GM23338 (cell line): ENCODE data around the gene DNAJC1. TPM values are rescaled to one million over a fixed set of nuclear protein-coding genes. Genes with fewer than 3 reads are reported as not detected.

Experiments
- ATAC-seq: fragments of 200-7000 bp; cut with Tn5 transposase; 3 replicates; pipeline ENCODE4 v1.9.1; 2020
- DNase-seq: peaks from one replicate; pipeline ENCODE4 v3.0.0-alpha.2; 2015; ENCODE audit warnings: low spot score
- H2AFZ ChIP-seq: fragments of 200-600 bp; sonication (generic); 2 replicates; pipeline ENCODE4 v1.8.0; 2016; ENCODE audit warnings: antibody characterized with exemption, mild to moderate bottlenecking, moderate library complexity
- H3F3A ChIP-seq: fragments of 200-600 bp; sonication (generic); replicated peaks from 2 replicates; pipeline ENCODE4 v1.8.0; 2017; ENCODE audit warnings: antibody characterized with exemption, mixed run types, low read depth
- H3K27ac ChIP-seq: fragments of 200-600 bp; sonication (generic); 2 replicates; pipeline ENCODE4 v1.6.1; 2016; ENCODE audit warnings: low read depth
- H3K27me3 ChIP-seq: fragments of 200-600 bp; sonication (generic); 2 replicates; pipeline ENCODE4 v1.8.0; 2016; ENCODE audit warnings: mild to moderate bottlenecking, mixed run types, moderate library complexity; ENCODE audit not compliant: insufficient read depth
- H3K36me3 ChIP-seq: fragments of 200-600 bp; sonication (generic); 2 replicates; pipeline ENCODE4 v1.8.0; 2016; ENCODE audit warnings: mild to moderate bottlenecking; ENCODE audit not compliant: insufficient read depth
- H3K4me1 ChIP-seq: fragments of 200-600 bp; sonication (generic); 2 replicates; pipeline ENCODE4 v1.8.0; 2016; ENCODE audit warnings: mild to moderate bottlenecking, moderate library complexity; ENCODE audit not compliant: insufficient read depth
- H3K4me2 ChIP-seq: fragments of 200-600 bp; sonication (generic); 2 replicates; pipeline ENCODE4 v1.7.1; 2017; ENCODE audit warnings: mixed run types
- H3K4me3 ChIP-seq: fragments of 200-600 bp; sonication (generic); 2 replicates; pipeline ENCODE4 v1.6.1; 2016; ENCODE audit warnings: mixed run types
- H3K79me2 ChIP-seq: fragments of 200-600 bp; sonication (generic); replicated peaks from 2 replicates; pipeline ENCODE4 v1.8.0; 2017; ENCODE audit warnings: mild to moderate bottlenecking; ENCODE audit not compliant: insufficient read depth
- H3K9me2 ChIP-seq: fragments of 200-600 bp; sonication (generic); 2 replicates; pipeline ENCODE4 v1.8.0; 2017; ENCODE audit not compliant: insufficient read depth
- H4K20me1 ChIP-seq: fragments of 200-600 bp; sonication (generic); replicated peaks from 2 replicates; pipeline ENCODE4 v1.8.0; 2017; ENCODE audit warnings: mild to moderate bottlenecking; ENCODE audit not compliant: insufficient read depth
- H3K27ac Mint-ChIP-seq: 2 replicates; pipeline ENCODE4 v1.8.0; 2020; ENCODE audit warnings: inconsistent platforms, mild to moderate bottlenecking, moderate library complexity, mixed read lengths
- H3K27me3 Mint-ChIP-seq: 3 replicates; pipeline ENCODE4 v1.8.0; 2022; ENCODE audit warnings: low read depth, mild to moderate bottlenecking, moderate library complexity, mixed read lengths, inconsistent platforms; ENCODE audit not compliant: insufficient read depth, poor library complexity
- H3K36me3 Mint-ChIP-seq: 3 replicates; pipeline ENCODE4 v1.8.0; 2021; ENCODE audit warnings: low read depth, mild to moderate bottlenecking, inconsistent platforms, moderate library complexity, mixed read lengths
- H3K4me1 Mint-ChIP-seq: 3 replicates; pipeline ENCODE4 v1.8.0; 2020; ENCODE audit warnings: mild to moderate bottlenecking, inconsistent platforms, mixed read lengths
- H3K4me3 Mint-ChIP-seq: 3 replicates; pipeline ENCODE4 v1.8.0; 2021; ENCODE audit warnings: moderate library complexity, mild to moderate bottlenecking, inconsistent platforms, mixed read lengths
- H3K9me3 Mint-ChIP-seq: 3 replicates; pipeline ENCODE4 v1.8.0; 2020; ENCODE audit warnings: moderate library complexity, mild to moderate bottlenecking, inconsistent platforms, mixed read lengths
- CREB1 ChIP-seq: fragments of 250-450 bp; sonication (Bioruptor Pico); IDR thresholded peaks from 2 replicates; pipeline ENCODE4 v1.5.0; 2020; ENCODE audit warnings: low read depth, mild to moderate bottlenecking, moderate library complexity
- EZH2 ChIP-seq: fragments of 200-600 bp; sonication (generic); IDR thresholded peaks from one replicate; pipeline ENCODE4 v1.8.0; 2017; ENCODE audit warnings: antibody characterized with exemption, mild to moderate bottlenecking, low read depth; ENCODE audit not compliant: unreplicated experiment
- EZH2phosphoT487 ChIP-seq: fragments of 200-600 bp; sonication (generic); IDR thresholded peaks from one replicate; pipeline ENCODE4 v1.8.1; 2018; ENCODE audit warnings: antibody characterized with exemption; ENCODE audit not compliant: unreplicated experiment
- JUNB ChIP-seq: IDR thresholded peaks from one replicate; pipeline ENCODE4 v1.6.1; 2016; ENCODE audit warnings: antibody characterized with exemption; ENCODE audit not compliant: unreplicated experiment
- NANOG ChIP-seq: IDR thresholded peaks from 2 replicates; pipeline ENCODE4 v1.6.1; 2016; ENCODE audit warnings: antibody characterized with exemption, borderline replicate concordance
- POLR2AphosphoS5 ChIP-seq: IDR thresholded peaks from 2 replicates; pipeline ENCODE4 v1.6.1; 2016; ENCODE audit warnings: antibody characterized with exemption, low read depth
- REST ChIP-seq: IDR thresholded peaks from one replicate; pipeline ENCODE4 v1.6.1; 2018; ENCODE audit warnings: antibody characterized with exemption; ENCODE audit not compliant: unreplicated experiment
- STAT1 ChIP-seq: IDR thresholded peaks from one replicate; pipeline ENCODE4 v1.6.1; 2016; ENCODE audit warnings: antibody characterized with exemption; ENCODE audit not compliant: unreplicated experiment
- ZNF114 ChIP-seq: fragments of 250-450 bp; sonication (Bioruptor Pico); IDR thresholded peaks from 2 replicates; pipeline ENCODE4 v1.5.0; 2020; ENCODE audit warnings: mild to moderate bottlenecking, moderate library complexity
- ZNF331 ChIP-seq: fragments of 250-450 bp; sonication (Bioruptor Pico); IDR thresholded peaks from 2 replicates; pipeline ENCODE4 v1.5.0; 2020; ENCODE audit warnings: low read depth, mild to moderate bottlenecking, moderate library complexity
- polyA plus RNA-seq: library from polyadenylated mRNA; unstranded; fragments of >200 nt; fragmentation: Nextera tagmentation; extraction: Ambion mirVana; gene quantifications from 2 replicates; pipeline ENCODE4 v1.2.1, GENCODE V29; 2016
- total RNA-seq: library from RNA; depleted of rRNA; stranded (reverse); fragments of >200 nt; shearing (Covaris generic); gene quantifications from 2 replicates; pipeline ENCODE4 v1.2.3, GENCODE V29; 2014
- TF ChIP-seq, protein P1 (sequence below), 2 experiments: fragments of 200-600 bp in 1 of 2; sonication (generic) in 1 of 2; conservative IDR thresholded peaks; 2 replicates each; pipeline versions ENCODE4 v1.5.1 to v1.6.1; 2016 to 2017; ENCODE audit warnings: antibody characterized with exemption in 2 of 2, low read depth in 2 of 2, mild to moderate bottlenecking in 2 of 2, moderate library complexity in 1 of 2
- TF ChIP-seq, protein P2 (sequence below): IDR thresholded peaks from 2 replicates; pipeline ENCODE4 v1.6.1; 2016; ENCODE audit warnings: antibody characterized with exemption
- TF ChIP-seq, protein P3 (sequence below): fragments of 250-450 bp; sonication (Bioruptor Pico); IDR thresholded peaks from 2 replicates; pipeline ENCODE4 v1.5.0; 2020; ENCODE audit warnings: mild to moderate bottlenecking, moderate library complexity

The DNAJC1 gene
- total and polyA plus RNA-seq, 2 experiments from 2014 or later = 38.6 to 45.3 TPM

- Mint-ChIP-seq H3K4me3 (no peak overlapping the region), H3K4me1 (peaks cover 29% of the 10 kb centered on the region), H3K9me3 (peaks cover 6% of the 10 kb centered on the region; the same call in 2 of the 3 replicates), H3K27me3 (peaks cover 5% of the 10 kb centered on the region), H3K27ac (no peak overlapping the region), H3K36me3 (peaks cover 11% of the 10 kb centered on the region; the same call in 2 of the 3 replicates)
- TF ChIP-seq EZH2 = no peak
- no peak for TF ChIP-seq NANOG
- TF ChIP-seq ZNF114 = no peak
- no peak for TF ChIP-seq EZH2phosphoT487
- TF ChIP-seq REST = no peak
- no peak for TF ChIP-seq POLR2AphosphoS5
- TF ChIP-seq, protein P1, sequence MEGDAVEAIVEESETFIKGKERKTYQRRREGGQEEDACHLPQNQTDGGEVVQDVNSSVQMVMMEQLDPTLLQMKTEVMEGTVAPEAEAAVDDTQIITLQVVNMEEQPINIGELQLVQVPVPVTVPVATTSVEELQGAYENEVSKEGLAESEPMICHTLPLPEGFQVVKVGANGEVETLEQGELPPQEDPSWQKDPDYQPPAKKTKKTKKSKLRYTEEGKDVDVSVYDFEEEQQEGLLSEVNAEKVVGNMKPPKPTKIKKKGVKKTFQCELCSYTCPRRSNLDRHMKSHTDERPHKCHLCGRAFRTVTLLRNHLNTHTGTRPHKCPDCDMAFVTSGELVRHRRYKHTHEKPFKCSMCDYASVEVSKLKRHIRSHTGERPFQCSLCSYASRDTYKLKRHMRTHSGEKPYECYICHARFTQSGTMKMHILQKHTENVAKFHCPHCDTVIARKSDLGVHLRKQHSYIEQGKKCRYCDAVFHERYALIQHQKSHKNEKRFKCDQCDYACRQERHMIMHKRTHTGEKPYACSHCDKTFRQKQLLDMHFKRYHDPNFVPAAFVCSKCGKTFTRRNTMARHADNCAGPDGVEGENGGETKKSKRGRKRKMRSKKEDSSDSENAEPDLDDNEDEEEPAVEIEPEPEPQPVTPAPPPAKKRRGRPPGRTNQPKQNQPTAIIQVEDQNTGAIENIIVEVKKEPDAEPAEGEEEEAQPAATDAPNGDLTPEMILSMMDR (conservative IDR thresholded peaks at IDR 0.05; ENCODE audit: low read depth in 2 of 2) = no peak
- TF ChIP-seq, protein P2, sequence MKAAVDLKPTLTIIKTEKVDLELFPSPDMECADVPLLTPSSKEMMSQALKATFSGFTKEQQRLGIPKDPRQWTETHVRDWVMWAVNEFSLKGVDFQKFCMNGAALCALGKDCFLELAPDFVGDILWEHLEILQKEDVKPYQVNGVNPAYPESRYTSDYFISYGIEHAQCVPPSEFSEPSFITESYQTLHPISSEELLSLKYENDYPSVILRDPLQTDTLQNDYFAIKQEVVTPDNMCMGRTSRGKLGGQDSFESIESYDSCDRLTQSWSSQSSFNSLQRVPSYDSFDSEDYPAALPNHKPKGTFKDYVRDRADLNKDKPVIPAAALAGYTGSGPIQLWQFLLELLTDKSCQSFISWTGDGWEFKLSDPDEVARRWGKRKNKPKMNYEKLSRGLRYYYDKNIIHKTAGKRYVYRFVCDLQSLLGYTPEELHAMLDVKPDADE = no peak
- no peak for TF ChIP-seq CREB1 (CRISPR knock-in tag)
- no peak for TF ChIP-seq JUNB
- TF ChIP-seq ZNF331 (CRISPR knock-in tag) = no peak
- no peak for TF ChIP-seq STAT1
- TF ChIP-seq, protein P3, sequence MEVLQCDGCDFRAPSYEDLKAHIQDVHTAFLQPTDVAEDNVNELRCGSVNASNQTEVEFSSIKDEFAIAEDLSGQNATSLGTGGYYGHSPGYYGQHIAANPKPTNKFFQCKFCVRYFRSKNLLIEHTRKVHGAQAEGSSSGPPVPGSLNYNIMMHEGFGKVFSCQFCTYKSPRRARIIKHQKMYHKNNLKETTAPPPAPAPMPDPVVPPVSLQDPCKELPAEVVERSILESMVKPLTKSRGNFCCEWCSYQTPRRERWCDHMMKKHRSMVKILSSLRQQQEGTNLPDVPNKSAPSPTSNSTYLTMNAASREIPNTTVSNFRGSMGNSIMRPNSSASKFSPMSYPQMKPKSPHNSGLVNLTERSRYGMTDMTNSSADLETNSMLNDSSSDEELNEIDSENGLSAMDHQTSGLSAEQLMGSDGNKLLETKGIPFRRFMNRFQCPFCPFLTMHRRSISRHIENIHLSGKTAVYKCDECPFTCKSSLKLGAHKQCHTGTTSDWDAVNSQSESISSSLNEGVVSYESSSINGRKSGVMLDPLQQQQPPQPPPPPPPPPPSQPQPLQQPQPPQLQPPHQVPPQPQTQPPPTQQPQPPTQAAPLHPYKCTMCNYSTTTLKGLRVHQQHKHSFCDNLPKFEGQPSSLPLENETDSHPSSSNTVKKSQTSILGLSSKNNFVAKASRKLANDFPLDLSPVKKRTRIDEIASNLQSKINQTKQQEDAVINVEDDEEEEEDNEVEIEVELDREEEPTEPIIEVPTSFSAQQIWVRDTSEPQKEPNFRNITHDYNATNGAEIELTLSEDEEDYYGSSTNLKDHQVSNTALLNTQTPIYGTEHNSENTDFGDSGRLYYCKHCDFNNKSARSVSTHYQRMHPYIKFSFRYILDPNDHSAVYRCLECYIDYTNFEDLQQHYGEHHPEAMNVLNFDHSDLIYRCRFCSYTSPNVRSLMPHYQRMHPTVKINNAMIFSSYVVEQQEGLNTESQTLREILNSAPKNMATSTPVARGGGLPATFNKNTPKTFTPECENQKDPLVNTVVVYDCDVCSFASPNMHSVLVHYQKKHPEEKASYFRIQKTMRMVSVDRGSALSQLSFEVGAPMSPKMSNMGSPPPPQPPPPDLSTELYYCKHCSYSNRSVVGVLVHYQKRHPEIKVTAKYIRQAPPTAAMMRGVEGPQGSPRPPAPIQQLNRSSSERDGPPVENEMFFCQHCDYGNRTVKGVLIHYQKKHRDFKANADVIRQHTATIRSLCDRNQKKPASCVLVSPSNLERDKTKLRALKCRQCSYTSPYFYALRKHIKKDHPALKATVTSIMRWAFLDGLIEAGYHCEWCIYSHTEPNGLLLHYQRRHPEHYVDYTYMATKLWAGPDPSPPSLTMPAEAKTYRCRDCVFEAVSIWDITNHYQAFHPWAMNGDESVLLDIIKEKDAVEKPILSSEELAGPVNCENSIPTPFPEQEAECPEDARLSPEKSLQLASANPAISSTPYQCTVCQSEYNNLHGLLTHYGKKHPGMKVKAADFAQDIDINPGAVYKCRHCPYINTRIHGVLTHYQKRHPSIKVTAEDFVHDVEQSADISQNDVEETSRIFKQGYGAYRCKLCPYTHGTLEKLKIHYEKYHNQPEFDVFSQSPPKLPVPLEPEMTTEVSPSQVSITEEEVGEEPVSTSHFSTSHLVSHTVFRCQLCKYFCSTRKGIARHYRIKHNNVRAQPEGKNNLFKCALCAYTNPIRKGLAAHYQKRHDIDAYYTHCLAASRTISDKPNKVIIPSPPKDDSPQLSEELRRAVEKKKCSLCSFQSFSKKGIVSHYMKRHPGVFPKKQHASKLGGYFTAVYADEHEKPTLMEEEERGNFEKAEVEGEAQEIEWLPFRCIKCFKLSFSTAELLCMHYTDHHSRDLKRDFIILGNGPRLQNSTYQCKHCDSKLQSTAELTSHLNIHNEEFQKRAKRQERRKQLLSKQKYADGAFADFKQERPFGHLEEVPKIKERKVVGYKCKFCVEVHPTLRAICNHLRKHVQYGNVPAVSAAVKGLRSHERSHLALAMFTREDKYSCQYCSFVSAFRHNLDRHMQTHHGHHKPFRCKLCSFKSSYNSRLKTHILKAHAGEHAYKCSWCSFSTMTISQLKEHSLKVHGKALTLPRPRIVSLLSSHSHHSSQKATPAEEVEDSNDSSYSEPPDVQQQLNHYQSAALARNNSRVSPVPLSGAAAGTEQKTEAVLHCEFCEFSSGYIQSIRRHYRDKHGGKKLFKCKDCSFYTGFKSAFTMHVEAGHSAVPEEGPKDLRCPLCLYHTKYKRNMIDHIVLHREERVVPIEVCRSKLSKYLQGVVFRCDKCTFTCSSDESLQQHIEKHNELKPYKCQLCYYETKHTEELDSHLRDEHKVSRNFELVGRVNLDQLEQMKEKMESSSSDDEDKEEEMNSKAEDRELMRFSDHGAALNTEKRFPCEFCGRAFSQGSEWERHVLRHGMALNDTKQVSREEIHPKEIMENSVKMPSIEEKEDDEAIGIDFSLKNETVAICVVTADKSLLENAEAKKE (CRISPR knock-in tag) = no peak
- Histone ChIP-seq H3K27me3 (no peaks in the 10 kb centered on the region), H3K79me2 (no peaks in the 10 kb centered on the region), H2AFZ (no peak overlapping the region), H3K4me3 (no peak overlapping the region), H3K4me2 (no peak overlapping the region), H3K9me2 (0 out of 2 replicates have a peak, but pooled peaks cover 4% of the 10 kb centered on the region), H3K36me3 (no peaks in the 10 kb centered on the region), H4K20me1 (no peaks in the 10 kb centered on the region), H3F3A (no peaks in the 10 kb centered on the region), H3K4me1 (peaks cover 30% of the 10 kb centered on the region), H3K27ac (no peak overlapping the region)
- no peak for DNase-seq
- ATAC-seq = no peak
These were observed 192.3 kb downstream of the DNAJC1 start for GRCh38 chr10:21811245-21811585.
